ENCODE results near the gene SPAM1.

SPAM1 gene

DNA sequence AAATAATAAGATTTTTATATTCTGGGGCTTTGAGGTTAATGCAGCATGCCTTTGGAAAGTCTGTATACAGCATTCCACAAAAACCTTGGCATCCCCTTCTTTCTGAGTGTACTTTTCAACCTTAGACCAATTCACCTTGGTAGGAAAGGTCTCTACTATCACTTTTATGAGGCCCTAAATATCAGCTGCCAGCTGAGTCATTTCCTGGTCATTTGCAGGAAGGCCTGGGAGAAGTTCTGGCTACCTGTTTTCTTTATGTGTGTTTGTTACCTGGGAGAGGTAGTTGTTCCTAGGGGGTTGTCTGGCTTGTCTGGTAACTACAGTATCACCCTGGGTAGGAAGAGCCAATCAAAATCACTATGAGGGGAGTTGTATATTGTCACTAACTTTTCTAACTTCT, 4.1 kb downstream of the SPAM1 start:
- Histone ChIP-seq H2AFZ (ENCODE audit: low read depth, low read length, severe bottlenecking) (no peak overlapping the region), H3K36me3 (ENCODE audit: low read length) (no peaks in the 10 kb centered on the region), H3K9me2 (replicated peaks; ENCODE audit: insufficient read depth, low read length) (no peaks in the 10 kb centered on the region), H3K79me2 (ENCODE audit: insufficient read depth, low read length) (no peaks in the 10 kb centered on the region), H3K27ac (ENCODE audit: low read depth, low read length) (no peak overlapping the region), H4K20me1 (ENCODE audit: low read depth, low read length) (no peaks in the 10 kb centered on the region), H3K9ac (ENCODE audit: low read length) (no peak overlapping the region), H3K27me3 (ENCODE audit: low read length) (no peaks in the 10 kb centered on the region), H3K9me3 (ENCODE audit: insufficient read depth, low read length) (no peaks in the 10 kb centered on the region; the same call in 1 of the 2 replicates), H3K4me2 (ENCODE audit: low read depth, low read length, poor library complexity, severe bottlenecking) (no peak overlapping the region), H3K4me3 (ENCODE audit: insufficient read depth, low read length, poor library complexity, severe bottlenecking) (no peak overlapping the region), H3F3A (ENCODE audit: insufficient read depth) (no peaks in the 10 kb centered on the region)
- no peak for TF ChIP-seq EZH2phosphoT487 (conservative IDR thresholded peaks at IDR 0.05; ENCODE audit: low read length)
- TF ChIP-seq, protein P1, sequence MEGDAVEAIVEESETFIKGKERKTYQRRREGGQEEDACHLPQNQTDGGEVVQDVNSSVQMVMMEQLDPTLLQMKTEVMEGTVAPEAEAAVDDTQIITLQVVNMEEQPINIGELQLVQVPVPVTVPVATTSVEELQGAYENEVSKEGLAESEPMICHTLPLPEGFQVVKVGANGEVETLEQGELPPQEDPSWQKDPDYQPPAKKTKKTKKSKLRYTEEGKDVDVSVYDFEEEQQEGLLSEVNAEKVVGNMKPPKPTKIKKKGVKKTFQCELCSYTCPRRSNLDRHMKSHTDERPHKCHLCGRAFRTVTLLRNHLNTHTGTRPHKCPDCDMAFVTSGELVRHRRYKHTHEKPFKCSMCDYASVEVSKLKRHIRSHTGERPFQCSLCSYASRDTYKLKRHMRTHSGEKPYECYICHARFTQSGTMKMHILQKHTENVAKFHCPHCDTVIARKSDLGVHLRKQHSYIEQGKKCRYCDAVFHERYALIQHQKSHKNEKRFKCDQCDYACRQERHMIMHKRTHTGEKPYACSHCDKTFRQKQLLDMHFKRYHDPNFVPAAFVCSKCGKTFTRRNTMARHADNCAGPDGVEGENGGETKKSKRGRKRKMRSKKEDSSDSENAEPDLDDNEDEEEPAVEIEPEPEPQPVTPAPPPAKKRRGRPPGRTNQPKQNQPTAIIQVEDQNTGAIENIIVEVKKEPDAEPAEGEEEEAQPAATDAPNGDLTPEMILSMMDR (IDR thresholded peaks at IDR 0.05; ENCODE audit: insufficient read depth, low read length, poor library complexity, severe bottlenecking), result no peak

- no peak overlapping the region for H2AFZ ChIP-seq (ENCODE audit: low read depth, low read length, severe bottlenecking)
- TF ChIP-seq, protein P1 (IDR thresholded peaks at IDR 0.05; ENCODE audit: insufficient read depth, low read length, poor library complexity, severe bottlenecking), result no peak
- no peak for TF ChIP-seq EZH2phosphoT487 (conservative IDR thresholded peaks at IDR 0.05; ENCODE audit: low read length)
- H3F3A ChIP-seq (ENCODE audit: insufficient read depth), result no peaks in the 10 kb centered on the region
- no peak overlapping the region for H3K4me3 ChIP-seq (ENCODE audit: insufficient read depth, low read length, poor library complexity, severe bottlenecking)
- no peak overlapping the region for H3K27ac ChIP-seq (ENCODE audit: low read depth, low read length)
- H3K27me3 ChIP-seq (ENCODE audit: low read length), result no peaks in the 10 kb centered on the region
- no peaks in the 10 kb centered on the region for H3K79me2 ChIP-seq (ENCODE audit: insufficient read depth, low read length)
- no peak overlapping the region for H3K4me2 ChIP-seq (ENCODE audit: low read depth, low read length, poor library complexity, severe bottlenecking)
- no peak overlapping the region for H3K9ac ChIP-seq (ENCODE audit: low read length)
- H3K9me3 ChIP-seq (ENCODE audit: insufficient read depth, low read length), result no peaks in the 10 kb centered on the region
- no peaks in the 10 kb centered on the region for H4K20me1 ChIP-seq (ENCODE audit: low read depth, low read length)
- H3K9me2 ChIP-seq (replicated peaks; ENCODE audit: insufficient read depth, low read length), result no peaks in the 10 kb centered on the region
- no peaks in the 10 kb centered on the region for H3K36me3 ChIP-seq (ENCODE audit: low read length)
These were observed 4.6 kb downstream of the SPAM1 start for GRCh38 chr7:123929655-123930054.

DNA sequence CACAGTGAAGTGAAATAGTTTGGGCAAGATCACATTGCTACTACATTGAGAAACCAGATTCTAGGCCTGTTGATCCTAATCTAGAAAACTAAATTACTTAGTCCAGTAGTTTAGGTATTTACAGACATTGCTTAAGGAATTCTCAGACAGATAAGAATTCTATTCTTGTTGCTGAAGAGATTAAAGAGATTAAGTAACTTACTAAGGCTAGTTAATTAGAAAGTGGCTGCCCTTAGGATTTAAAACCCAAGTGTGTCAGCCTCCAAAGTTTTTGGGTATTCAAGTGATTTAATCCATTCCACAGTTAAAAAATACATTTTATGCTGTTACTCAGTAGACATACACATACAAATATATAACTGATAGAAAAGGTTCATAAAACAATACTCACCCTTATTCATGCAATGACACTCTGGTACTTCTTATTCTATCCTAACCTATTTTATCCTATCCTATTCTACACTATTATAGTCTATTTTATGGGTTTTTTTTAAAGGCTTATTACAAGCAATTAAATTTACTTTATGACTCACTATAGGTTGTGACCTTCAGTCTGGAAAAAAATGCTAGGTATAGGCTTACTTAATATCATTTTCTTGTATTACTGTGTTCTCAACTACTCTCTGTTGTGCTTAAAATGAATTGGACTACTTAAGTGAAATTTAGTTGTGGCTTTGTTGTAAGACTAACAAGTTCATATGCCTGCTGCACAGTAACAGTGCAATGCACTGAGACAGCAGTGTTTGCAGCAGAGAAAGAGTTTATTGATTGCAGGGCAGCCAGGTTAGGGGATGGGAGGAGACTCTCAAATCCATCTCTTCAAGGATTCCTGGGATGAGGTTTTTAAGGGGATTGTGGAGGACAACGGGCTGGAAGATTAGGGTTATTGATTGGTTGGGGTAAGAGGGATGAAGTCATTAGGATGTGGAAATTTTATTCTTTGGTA, 10.7 kb downstream of the SPAM1 start:
- Histone ChIP-seq H3K27me3 (ENCODE audit: low read length) (no peaks in the 10 kb centered on the region), H2AFZ (ENCODE audit: low read depth, low read length, severe bottlenecking) (no peak overlapping the region), H3K36me3 (ENCODE audit: low read length) (no peaks in the 10 kb centered on the region), H3F3A (ENCODE audit: insufficient read depth) (no peaks in the 10 kb centered on the region), H3K9me2 (replicated peaks; ENCODE audit: insufficient read depth, low read length) (no peaks in the 10 kb centered on the region), H3K27ac (ENCODE audit: low read depth, low read length) (no peak overlapping the region), H3K9me3 (ENCODE audit: insufficient read depth, low read length) (no peaks in the 10 kb centered on the region), H3K4me3 (ENCODE audit: insufficient read depth, low read length, poor library complexity, severe bottlenecking) (no peak overlapping the region), H3K79me2 (ENCODE audit: insufficient read depth, low read length) (no peaks in the 10 kb centered on the region), H3K4me2 (ENCODE audit: low read depth, low read length, poor library complexity, severe bottlenecking) (no peak overlapping the region), H4K20me1 (ENCODE audit: low read depth, low read length) (no peaks in the 10 kb centered on the region), H3K9ac (ENCODE audit: low read length) (no peak overlapping the region)
- no peak for TF ChIP-seq EZH2phosphoT487 (conservative IDR thresholded peaks at IDR 0.05; ENCODE audit: low read length)
- TF ChIP-seq, protein P1 (IDR thresholded peaks at IDR 0.05; ENCODE audit: insufficient read depth, low read length, poor library complexity, severe bottlenecking), result no peak

Data from SU-DHL-6 (cell line).